Kidney (tissue), 22 donors: ENCODE data around the gene HOXC13. TPM values are rescaled to one million over a fixed set of nuclear protein-coding genes. Genes with fewer than 3 reads are reported as not detected.

Experiments used
- DNase-seq, 5 donors: peaks; one replicate each; pipeline ENCODE4 v3.0.0-alpha.2; 2013 to 2020
- FAIRE-seq: peaks from 2 replicates; lab custom pipeline; 2012; peaks lifted over from hg19 to GRCh38; lab: Jason Lieb, UNC
- H3K27ac ChIP-seq, 2 donors: one replicate each; pipeline ENCODE4 v1.7.0; 2013; ENCODE audit warnings: low read depth in 2 of 2, low read length in 2 of 2, inconsistent platforms in 1 of 2
- H3K27me3 ChIP-seq: one replicate; pipeline ENCODE4 v1.7.1; 2013; ENCODE audit warnings: low read length, inconsistent platforms; ENCODE audit not compliant: control insufficient read depth, insufficient read depth
- H3K36me3 ChIP-seq, 3 donors: one replicate each; pipeline versions ENCODE4 v1.7.0 to v1.7.1; 2013; ENCODE audit warnings: low read length in 3 of 3, control low read depth in 1 of 3, inconsistent platforms in 1 of 3; ENCODE audit not compliant: insufficient read depth in 3 of 3, control insufficient read depth in 2 of 3
- H3K4me1 ChIP-seq, 3 donors: one replicate each; pipeline versions ENCODE4 v1.7.0 to v1.7.1; 2013; ENCODE audit warnings: low read length in 3 of 3, inconsistent platforms in 1 of 3, low read depth in 1 of 3; ENCODE audit not compliant: control insufficient read depth in 2 of 3, insufficient read depth in 2 of 3
- H3K4me3 ChIP-seq, 3 donors: one replicate each; pipeline versions ENCODE4 v1.7.0 to v1.8.1; 2013; ENCODE audit warnings: low read length in 3 of 3, control low read depth in 1 of 3, inconsistent platforms in 1 of 3
- H3K9ac ChIP-seq, 3 donors: one replicate each; pipeline versions ENCODE4 v1.7.0 to v1.7.1; 2013; ENCODE audit warnings: low read length in 3 of 3, control low read depth in 1 of 3, inconsistent platforms in 1 of 3
- H3K9me3 ChIP-seq, 3 donors: one replicate each; pipeline versions ENCODE4 v1.7.0 to v1.7.1; 2013; ENCODE audit warnings: low read length in 3 of 3, control low read depth in 1 of 3, inconsistent platforms in 1 of 3; ENCODE audit not compliant: control insufficient read depth in 2 of 3, insufficient read depth in 1 of 3
- CTCF ChIP-seq: IDR thresholded peaks from 3 replicates; pipeline ENCODE4 v1.5.1; 2012; ENCODE audit warnings: mild to moderate bottlenecking, moderate library complexity, borderline replicate concordance; ENCODE audit not compliant: insufficient read depth; ENCODE audit errors: extremely low read depth
- intact Hi-C: fragments of 100-400 bp; cut with DNase I; formaldehyde crosslinking; loops from one replicate; pipeline ENCODE4 v1.11.1; 2022
- long read RNA-seq, 10 donors: library from polyadenylated mRNA in 1 of 10; unstranded in 1 of 10; transcript quantifications; one replicate each; pipeline ENCODE4 v2.0.0 and lab custom pipeline, GENCODE V29; 2021 to 2026
- polyA plus RNA-seq: library from polyadenylated mRNA; stranded (reverse); fragments of 350-450 nt; fragmentation: Illumina TruSeq; extraction: RNeasy Lipid Tissue Mini Kit (QIAGEN cat#74804); gene quantifications from one replicate; pipeline ENCODE4 v1.2.3, GENCODE V29; 2014; ENCODE audit warnings: low read depth, low replicate concordance; ENCODE audit not compliant: insufficient read depth
- total RNA-seq: library from RNA; stranded (reverse); fragmentation: NEBNext Ultra II Directional; extraction: Animal tissue kit (Norgen Biotek cat#: 25700); gene quantifications from one replicate; pipeline ENCODE4 v1.2.1, GENCODE V29; 2021
- donor health status: control.
- donor health status: control.
- donor health status: control.
- donor health status: control.
- donor health status: control.
- donor health status: DM: yes; HTN: yes; CAD: no.
- donor health status: Normal renal cell carcinoma (clear cell type).

The HOXC13 gene
- not detected for total RNA-seq
- not detected for polyA plus RNA-seq
- long read RNA-seq, donor 1, result 0 reads
- long read RNA-seq, donor 2, result 0 reads
- long read RNA-seq, donor 3, result 0 reads
- long read RNA-seq, donor 4, result 0 reads
- long read RNA-seq, donor 5, result 0 reads
- long read RNA-seq, donor 6, result 0 reads
- long read RNA-seq, donor 7, result 0 reads
- long read RNA-seq, donor 8, result 0 reads
- long read RNA-seq, donor 9, result 0 reads
- long read RNA-seq, donor 10, result 0 reads

GRCh38 chr12:53938326-53939140 is at the start of gene HOXC13:
HOXC13 (plus strand) TSS chr12:53938831; CDS start chr12:53938907, 76 bp downstream.
- H3K4me3 ChIP-seq, result no peak within 1 kb of the TSS
- FAIRE-seq (no peak), DNase-seq (peak; percentile 93 to 97 (median 97))
- TF ChIP-seq CTCF, result no peak
- no peak within 1 kb of the TSS for H3K27ac ChIP-seq
- intact Hi-C loops, result no loop called here
- no peak within 1 kb of the TSS for H3K9ac ChIP-seq
- peaks cover 80% of the 10 kb centered on the region for H3K27me3 ChIP-seq
- no peaks in the 10 kb centered on the region for H3K9me3 ChIP-seq
- peaks cover 0 to 2% (median 0%) of the 10 kb centered on the region in 3 donors for H3K4me1 ChIP-seq
- H3K36me3 ChIP-seq, result no peaks in the 10 kb centered on the region

- TF ChIP-seq CTCF, result no peak
- DNase-seq (no peak), FAIRE-seq (no peak)
- Histone ChIP-seq H3K27me3 (no peaks in the 10 kb centered on the region), H3K4me1 (no peaks in the 10 kb centered on the region), H3K4me3 (no peak overlapping the region), H3K9me3 (no peaks in the 10 kb centered on the region), H3K36me3 (no peaks in the 10 kb centered on the region), H3K9ac (no peak overlapping the region), H3K27ac (no peak overlapping the region)
- intact Hi-C loops, result no loop called here
Measured at GRCh38 chr12:53890081-53890480, 48.5 kb upstream of the HOXC13 start.

GRCh38 chr12:53892762-53893395 is 45.8 kb upstream of the HOXC13 start:
- DNase-seq, result no peak
- Histone ChIP-seq H3K9ac (no peak overlapping the region), H3K9me3 (no peaks in the 10 kb centered on the region), H3K27ac (no peak overlapping the region), H3K36me3 (no peaks in the 10 kb centered on the region), H3K27me3 (no peaks in the 10 kb centered on the region), H3K4me1 (no peaks in the 10 kb centered on the region), H3K4me3 (no peak overlapping the region)
- intact Hi-C loops, result no loop called here
- TF ChIP-seq CTCF, result no peak
- no peak for FAIRE-seq
